HepG2 (cell line): ENCODE results near the gene XPO5. TPM values are rescaled to one million over a fixed set of nuclear protein-coding genes. Genes with fewer than 3 reads are reported as not detected.

Experiments used
- AKNA ChIP-seq: sonication (generic); formaldehyde crosslinking; IDR thresholded peaks from 2 replicates; pipeline ENCODE4 v1.4.0; 2020; ENCODE audit warnings: missing genetic modification reagents, borderline replicate concordance
- ARNT2 ChIP-seq: sonication (generic); formaldehyde crosslinking; IDR thresholded peaks from 2 replicates; pipeline ENCODE4 v1.8.0; 2022; ENCODE audit warnings: mild to moderate bottlenecking, low read depth, missing genetic modification reagents, moderate library complexity
- BRCA1 ChIP-seq: sonication (generic); formaldehyde crosslinking; IDR thresholded peaks from 2 replicates; pipeline ENCODE4 v1.4.0; 2020; ENCODE audit warnings: missing genetic modification reagents
- BRD4 ChIP-seq: sonication (generic); formaldehyde crosslinking; IDR thresholded peaks from 2 replicates; pipeline ENCODE4 v1.4.0; 2020; ENCODE audit warnings: missing genetic modification reagents
- CC2D1A ChIP-seq: sonication (generic); formaldehyde crosslinking; IDR thresholded peaks from 2 replicates; pipeline ENCODE4 v1.8.1; 2023; ENCODE audit warnings: mild to moderate bottlenecking, missing genetic modification reagents
- DMAP1 ChIP-seq: IDR thresholded peaks from 2 replicates; pipeline ENCODE4 v1.6.1; 2016
- HOXA7 ChIP-seq: sonication (generic); formaldehyde crosslinking; IDR thresholded peaks from 2 replicates; pipeline ENCODE4 v1.8.1; 2022; ENCODE audit warnings: mild to moderate bottlenecking, missing genetic modification reagents, moderate library complexity
- IRF2 ChIP-seq: IDR thresholded peaks from 2 replicates; pipeline ENCODE4 v1.6.1; 2018; ENCODE audit warnings: missing genetic modification reagents, missing compliant biosample characterization
- IRX3 ChIP-seq: sonication (generic); formaldehyde crosslinking; IDR thresholded peaks from 2 replicates; pipeline ENCODE4 v1.8.1; 2023; ENCODE audit warnings: mild to moderate bottlenecking, low read depth, missing genetic modification reagents, borderline replicate concordance
- KDM1A ChIP-seq: IDR thresholded peaks from 2 replicates; pipeline ENCODE4 v1.6.1; 2016; ENCODE audit warnings: missing compliant biosample characterization
- KLF11 ChIP-seq: IDR thresholded peaks from 2 replicates; pipeline ENCODE4 v1.6.1; 2016; ENCODE audit warnings: missing compliant biosample characterization
- LCORL ChIP-seq, 2 experiments: fragments of 450-650 bp in 1 of 2; sonication (generic) in 1 of 2; formaldehyde crosslinking in 1 of 2; IDR thresholded peaks; 2 replicates each; pipeline versions ENCODE4 v1.5.0 to v1.6.1; 2017 to 2020; ENCODE audit warnings: antibody characterized with exemption in 1 of 2, missing genetic modification reagents in 1 of 2
- MEF2D ChIP-seq: sonication (generic); formaldehyde crosslinking; IDR thresholded peaks from 2 replicates; pipeline ENCODE4 v1.5.1; 2020; ENCODE audit warnings: mild to moderate bottlenecking, missing genetic modification reagents
- NFYB ChIP-seq: sonication (generic); formaldehyde crosslinking; IDR thresholded peaks from 2 replicates; pipeline ENCODE4 v1.4.0; 2020; ENCODE audit warnings: missing genetic modification reagents
- RARA ChIP-seq: IDR thresholded peaks from 2 replicates; pipeline ENCODE4 v1.6.1; 2016; ENCODE audit warnings: missing genetic modification reagents, missing compliant biosample characterization
- SATB2 ChIP-seq: sonication (generic); formaldehyde crosslinking; IDR thresholded peaks from 2 replicates; pipeline ENCODE4 v1.5.0; 2020; ENCODE audit warnings: missing genetic modification reagents
- ZBTB37 ChIP-seq: sonication (generic); formaldehyde crosslinking; IDR thresholded peaks from 2 replicates; pipeline ENCODE4 v1.4.0; 2020; ENCODE audit warnings: mild to moderate bottlenecking, missing genetic modification reagents
- ZBTB46 ChIP-seq: sonication (generic); formaldehyde crosslinking; IDR thresholded peaks from 2 replicates; pipeline ENCODE4 v1.4.0; 2020; ENCODE audit warnings: mild to moderate bottlenecking, missing genetic modification reagents, borderline replicate concordance
- ZFX ChIP-seq: sonication (generic); formaldehyde crosslinking; IDR thresholded peaks from 2 replicates; pipeline ENCODE4 v1.4.0; 2020; ENCODE audit warnings: mild to moderate bottlenecking, low read depth, missing genetic modification reagents, moderate library complexity
- ZNF138 ChIP-seq: sonication (generic); formaldehyde crosslinking; IDR thresholded peaks from 2 replicates; pipeline ENCODE4 v1.5.0; 2020; ENCODE audit warnings: mild to moderate bottlenecking, low read depth, missing genetic modification reagents
- ZNF3 ChIP-seq: IDR thresholded peaks from 2 replicates; pipeline ENCODE4 v1.7.0; 2017; ENCODE audit warnings: inconsistent platforms
- ZNF337 ChIP-seq: sonication (generic); formaldehyde crosslinking; IDR thresholded peaks from 2 replicates; pipeline ENCODE4 v1.5.1; 2020; ENCODE audit warnings: missing genetic modification reagents, low read depth, mild to moderate bottlenecking, borderline replicate concordance
- ZNF362 ChIP-seq: sonication (generic); formaldehyde crosslinking; IDR thresholded peaks from 2 replicates; pipeline ENCODE4 v1.4.0; 2020; ENCODE audit warnings: missing genetic modification reagents, mild to moderate bottlenecking, borderline replicate concordance
- polyA plus RNA-seq, 8 experiments: library from polyadenylated mRNA; depleted of rRNA in 3 of 8; stranded (reverse) in 7 of 8; unstranded in 1 of 8; fragments of >200 nt; fragmentation: Illumina TruSeq in 4 of 8; extraction: Trizol in 4 of 8; gene quantifications; 2 replicates each; pipeline versions ENCODE4 v1.2.1 to v1.2.3, GENCODE V29; 2011 to 2016; ENCODE audit warnings: low read depth in 4 of 8, missing spikeins in 1 of 8, mixed read lengths in 1 of 8; ENCODE audit not compliant: insufficient read depth in 1 of 8
- total RNA-seq, 5 experiments: library from RNA; depleted of rRNA; stranded (reverse); fragments of >200 nt; fragmentation: Illumina TruSeq; extraction: Trizol; gene quantifications; 2 replicates each; pipeline ENCODE4 v1.2.3, GENCODE V29; 2016; ENCODE audit warnings: low read depth in 1 of 5

The XPO5 gene
- total and polyA plus RNA-seq, 2 of the 13 experiments (the other 11 are each of a cell fraction or from before 2014, with no cell fraction given) = 52.2 to 68.0 TPM

GRCh38 chr6:43493833-43494232 is 82.0 kb downstream of the XPO5 start (continued):
- TF ChIP-seq ARNT2 (no peak), LCORL (IDR thresholded peaks at IDR 0.05) (no peak), LCORL (CRISPR knock-in tag; IDR thresholded peaks at IDR 0.05) (peak; percentile 69), CC2D1A (CRISPR knock-in tag) (no peak), ZFX (CRISPR knock-in tag) (no peak), DMAP1 (CRISPR knock-in tag) (peak; percentile 62; the same call in 1 of the 2 replicates), BRCA1 (no peak), IRX3 (no peak), MEF2D (CRISPR knock-in tag) (peak; percentile 45; the same call in 1 of the 2 replicates), NFYB (CRISPR knock-in tag) (no peak), ZBTB46 (CRISPR knock-in tag) (no peak), IRF2 (CRISPR knock-in tag) (0 out of 2 replicates have a peak, but pooled peaks have one; percentile 48), SATB2 (no peak), BRD4 (CRISPR knock-in tag) (no peak), RARA (peak; percentile 60), ZNF138 (CRISPR knock-in tag) (no peak), ZBTB37 (no peak), ZNF337 (CRISPR knock-in tag) (no peak), HOXA7 (no peak), ZNF362 (no peak), AKNA (CRISPR knock-in tag) (no peak), KLF11 (no peak), KDM1A (CRISPR knock-in tag) (no peak), ZNF3 (CRISPR knock-in tag) (no peak)
